ENCODE data around the gene DCDC2. TPM values are rescaled to one million over a fixed set of nuclear protein-coding genes. Genes with fewer than 3 reads are reported as not detected.

DCDC2 gene
- total RNA-seq, 4 donors from 2014 or later: 0.51 TPM; not detected in 3

DNA sequence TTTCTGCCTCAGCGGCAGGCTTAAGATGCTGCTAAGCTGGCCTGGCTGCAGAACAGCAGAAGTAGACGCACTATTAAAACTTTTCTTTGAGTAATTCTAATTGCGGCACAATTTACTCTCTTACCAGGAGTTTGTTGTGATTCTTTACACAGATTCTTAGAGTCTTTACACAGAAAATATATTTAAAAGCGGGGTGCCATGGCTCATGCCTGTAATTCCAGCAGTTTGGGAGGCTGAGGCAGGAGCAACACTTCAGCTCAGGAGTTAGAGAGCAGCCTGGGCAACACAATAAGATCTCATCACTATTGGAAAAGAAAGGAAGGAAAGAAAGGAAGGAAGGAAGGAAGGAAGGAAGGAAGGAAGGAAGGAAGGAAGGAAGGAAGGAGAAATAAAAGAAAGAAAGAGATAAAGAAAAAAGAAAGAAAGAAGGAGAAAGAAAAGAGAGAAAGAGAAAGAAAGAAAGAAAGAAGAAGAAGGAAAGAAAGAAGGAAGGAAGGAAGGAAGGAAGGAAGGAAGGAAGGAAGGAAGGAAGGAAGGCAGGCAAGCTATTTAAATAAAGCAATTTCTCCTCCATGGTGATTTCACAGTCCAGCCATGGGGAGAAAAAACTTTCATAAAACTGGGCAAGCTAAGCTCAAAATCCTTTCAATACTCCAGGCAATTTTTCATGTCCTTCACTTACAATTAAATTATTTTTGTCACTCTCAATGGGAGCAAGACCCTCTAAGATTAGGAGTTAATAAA, 23.8 kb upstream of the DCDC2 start:
- TF ChIP-seq, protein P1, sequence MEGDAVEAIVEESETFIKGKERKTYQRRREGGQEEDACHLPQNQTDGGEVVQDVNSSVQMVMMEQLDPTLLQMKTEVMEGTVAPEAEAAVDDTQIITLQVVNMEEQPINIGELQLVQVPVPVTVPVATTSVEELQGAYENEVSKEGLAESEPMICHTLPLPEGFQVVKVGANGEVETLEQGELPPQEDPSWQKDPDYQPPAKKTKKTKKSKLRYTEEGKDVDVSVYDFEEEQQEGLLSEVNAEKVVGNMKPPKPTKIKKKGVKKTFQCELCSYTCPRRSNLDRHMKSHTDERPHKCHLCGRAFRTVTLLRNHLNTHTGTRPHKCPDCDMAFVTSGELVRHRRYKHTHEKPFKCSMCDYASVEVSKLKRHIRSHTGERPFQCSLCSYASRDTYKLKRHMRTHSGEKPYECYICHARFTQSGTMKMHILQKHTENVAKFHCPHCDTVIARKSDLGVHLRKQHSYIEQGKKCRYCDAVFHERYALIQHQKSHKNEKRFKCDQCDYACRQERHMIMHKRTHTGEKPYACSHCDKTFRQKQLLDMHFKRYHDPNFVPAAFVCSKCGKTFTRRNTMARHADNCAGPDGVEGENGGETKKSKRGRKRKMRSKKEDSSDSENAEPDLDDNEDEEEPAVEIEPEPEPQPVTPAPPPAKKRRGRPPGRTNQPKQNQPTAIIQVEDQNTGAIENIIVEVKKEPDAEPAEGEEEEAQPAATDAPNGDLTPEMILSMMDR (IDR thresholded peaks at IDR 0.05; ENCODE audit: low read depth): no peak

DNA sequence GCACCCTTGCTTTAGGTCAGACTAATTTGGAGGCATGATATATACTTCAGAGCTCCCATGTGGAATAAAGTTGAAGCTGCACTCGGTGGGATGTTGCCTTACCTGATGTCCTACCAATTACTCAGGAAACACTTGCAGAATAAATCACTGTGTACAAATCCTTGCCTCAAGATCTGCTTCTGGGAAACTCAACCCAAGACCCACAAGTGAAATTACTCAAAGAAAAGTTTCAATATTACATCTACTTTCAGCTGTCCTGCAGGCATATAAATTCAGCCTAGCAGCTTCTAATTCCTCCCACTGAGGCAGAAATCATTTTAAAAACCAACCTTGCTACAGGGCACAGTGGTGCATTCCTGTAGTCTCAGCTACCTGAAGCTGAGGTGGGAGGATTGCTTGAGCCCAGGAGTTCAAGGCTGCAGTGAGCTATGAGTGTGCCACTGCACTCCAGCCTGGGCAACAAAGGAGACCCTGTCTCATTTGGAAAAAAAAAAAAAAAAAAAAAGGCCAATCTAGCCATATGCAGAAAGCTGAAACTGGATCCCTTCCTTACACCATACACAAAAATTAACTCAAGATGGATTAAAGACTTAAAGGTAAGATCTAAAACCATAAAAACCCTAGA, 20.7 kb upstream of the DCDC2 start:
- TF ChIP-seq, protein P1 (IDR thresholded peaks at IDR 0.05; ENCODE audit: low read depth): no peak

DNA sequence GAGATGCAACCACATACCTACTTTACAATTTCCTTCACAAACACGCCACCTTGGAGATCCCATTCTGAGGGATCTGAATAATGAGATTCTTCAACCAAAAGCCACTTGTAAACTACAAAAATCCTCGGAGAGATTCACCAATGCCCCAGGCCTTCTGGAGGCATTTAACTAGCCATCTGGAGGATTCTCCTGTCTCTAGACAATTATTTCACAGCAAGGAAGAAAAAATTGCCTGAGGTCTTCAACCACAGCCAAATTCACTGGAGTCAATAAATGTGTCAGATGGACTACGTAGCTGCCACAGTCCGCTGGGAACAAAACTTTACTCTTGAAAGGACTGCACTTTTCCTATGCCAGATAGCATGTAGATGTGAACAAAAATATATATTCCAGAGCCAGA, 19.0 kb upstream of the DCDC2 start:
- TF ChIP-seq, protein P1 (IDR thresholded peaks at IDR 0.05; ENCODE audit: low read depth): no peak

DNA sequence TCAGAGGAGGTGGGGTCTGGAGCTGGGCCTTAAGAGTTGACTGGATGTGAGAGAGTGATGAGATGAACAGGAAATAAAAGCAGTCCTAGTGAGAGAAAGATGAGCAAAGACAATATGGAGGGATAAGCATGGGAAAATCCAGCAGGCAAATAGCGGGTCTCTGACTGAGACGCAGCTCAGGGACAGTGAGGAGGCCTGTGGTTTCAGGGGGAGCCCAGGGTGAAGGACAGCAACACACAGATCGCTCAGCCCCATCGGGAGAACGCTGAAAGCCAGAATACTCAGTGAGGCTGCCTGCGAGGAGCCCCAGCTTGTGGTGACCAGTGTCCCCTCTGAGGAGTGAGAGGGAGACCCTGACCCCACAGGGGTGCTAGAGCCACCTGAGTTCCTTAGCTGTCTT, 16.8 kb upstream of the DCDC2 start:
- TF ChIP-seq, protein P1 (IDR thresholded peaks at IDR 0.05; ENCODE audit: low read depth): no peak

DNA sequence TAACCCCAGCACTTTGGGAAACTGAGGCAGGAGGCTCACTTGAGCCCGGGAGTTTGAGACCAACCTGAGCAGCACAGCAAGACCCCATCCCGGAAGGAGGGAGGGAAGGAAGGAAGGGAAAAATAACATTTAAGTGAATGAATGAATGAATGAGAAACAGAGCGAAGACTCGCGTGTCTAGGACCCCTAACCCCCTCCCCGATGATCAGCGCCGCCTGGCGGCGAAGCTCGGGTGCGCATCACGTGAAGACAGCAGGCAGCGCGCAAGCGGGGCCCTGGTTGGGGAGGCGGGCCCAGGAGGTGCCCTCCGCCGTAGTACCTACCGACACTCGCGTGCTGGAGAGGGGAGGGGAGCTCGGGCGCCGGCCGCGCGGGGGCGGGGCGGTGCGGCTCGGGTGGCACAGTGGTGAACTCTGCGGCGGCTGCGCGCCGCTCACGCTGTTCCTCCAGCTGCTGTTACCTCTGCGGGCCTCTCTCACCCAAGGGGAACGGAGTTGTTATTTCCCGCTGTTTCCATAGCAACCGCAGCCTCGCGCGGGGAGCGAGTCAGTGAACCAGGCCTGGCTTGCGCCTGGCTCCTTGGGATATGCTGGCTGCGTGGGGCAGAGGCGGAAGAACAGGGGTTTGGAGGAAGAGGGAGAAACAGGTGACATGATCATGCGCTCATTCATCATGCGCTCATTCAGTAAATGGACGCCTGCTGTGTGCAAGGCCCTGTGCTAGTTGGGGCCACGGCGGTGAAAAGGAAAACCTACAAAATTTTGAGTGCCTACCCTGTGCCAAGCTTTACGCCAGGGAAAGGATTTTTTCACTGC, 2.0 kb upstream of the DCDC2 start:
- TF ChIP-seq, protein P1 (IDR thresholded peaks at IDR 0.05; ENCODE audit: low read depth): no peak

DNA sequence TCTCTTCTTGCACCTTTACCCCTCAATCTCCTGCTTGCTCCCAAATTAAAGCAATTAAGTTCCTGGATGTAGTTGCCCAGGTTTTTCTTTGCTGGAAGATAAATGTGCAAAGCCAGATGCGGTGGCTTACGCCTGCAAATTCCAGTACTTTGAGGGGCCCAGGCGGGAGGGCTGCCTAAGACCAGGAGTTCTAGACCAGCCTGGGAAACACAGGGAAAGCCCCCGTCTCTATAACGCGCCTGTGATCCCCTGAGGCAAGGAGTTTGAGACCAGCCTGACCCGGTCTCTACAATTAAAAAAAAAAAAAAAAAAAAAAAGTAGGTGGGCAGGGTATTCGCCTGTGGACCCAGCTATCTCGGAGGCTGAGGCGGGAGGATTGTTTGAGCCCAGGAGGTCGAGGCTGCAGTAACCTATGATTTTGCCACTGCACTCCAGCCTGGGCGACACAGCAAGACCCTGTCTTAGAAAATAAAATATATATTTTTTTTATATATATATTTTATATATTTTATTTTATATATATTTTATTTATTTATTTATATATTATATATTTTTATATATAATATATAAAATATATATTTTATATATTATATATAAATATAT, 461 bp upstream of the DCDC2 start:
- TF ChIP-seq, protein P1 (IDR thresholded peaks at IDR 0.05; ENCODE audit: low read depth): no peak

All from subcutaneous adipose tissue (tissue), 4 donors.